Measurements from ENCODE around the gene RTN4RL1.

The RTN4RL1 gene

DNA sequence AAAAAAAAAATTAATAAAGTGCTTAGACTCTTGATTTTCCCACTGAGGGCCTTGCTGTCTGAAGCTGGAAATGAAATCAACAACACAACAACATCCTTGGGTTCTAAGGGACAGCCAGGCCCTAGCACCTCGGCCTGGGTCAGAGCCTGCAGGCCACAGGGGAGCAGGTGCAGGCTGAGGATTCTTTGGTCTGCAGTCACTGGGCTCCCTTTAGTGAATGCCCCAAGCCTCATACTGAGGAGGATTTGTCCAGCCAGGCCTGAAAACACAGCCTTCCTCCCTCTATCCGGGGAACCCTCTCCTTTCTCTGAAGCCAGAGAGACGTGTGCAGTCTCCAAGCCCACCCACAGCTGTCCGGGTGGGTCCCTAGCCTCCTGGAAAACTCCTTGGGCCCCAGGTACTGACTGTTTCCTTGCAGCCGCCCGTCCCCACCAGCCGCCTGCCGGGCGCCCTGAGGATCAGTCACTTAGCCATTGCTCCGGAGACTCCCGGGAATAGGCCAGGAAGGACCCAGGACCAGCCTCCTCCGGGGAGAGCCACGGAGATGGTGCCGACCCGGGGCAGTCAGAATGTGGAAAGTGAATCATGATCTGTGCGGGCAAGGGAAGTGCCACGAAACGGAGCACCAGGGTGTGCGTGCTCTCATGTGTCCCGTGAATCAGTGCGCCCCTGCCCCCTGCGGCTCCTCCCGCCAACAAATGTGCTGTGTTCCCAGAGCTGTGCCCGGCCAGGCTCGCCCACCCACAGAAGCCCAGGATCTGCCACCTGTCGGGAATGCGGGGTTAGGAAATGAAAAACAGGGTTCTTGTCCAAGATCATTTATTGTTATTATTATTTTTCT lies 91.0 kb downstream of the RTN4RL1 start:
- Mint-ChIP-seq H3K9me3 (no peaks in the 10 kb centered on the region), H3K27ac (no peak overlapping the region), H3K4me1 (no peaks in the 10 kb centered on the region), H3K4me3 (no peak overlapping the region), H3K36me3 (no peaks in the 10 kb centered on the region), H3K27me3 (no peaks in the 10 kb centered on the region)

DNA sequence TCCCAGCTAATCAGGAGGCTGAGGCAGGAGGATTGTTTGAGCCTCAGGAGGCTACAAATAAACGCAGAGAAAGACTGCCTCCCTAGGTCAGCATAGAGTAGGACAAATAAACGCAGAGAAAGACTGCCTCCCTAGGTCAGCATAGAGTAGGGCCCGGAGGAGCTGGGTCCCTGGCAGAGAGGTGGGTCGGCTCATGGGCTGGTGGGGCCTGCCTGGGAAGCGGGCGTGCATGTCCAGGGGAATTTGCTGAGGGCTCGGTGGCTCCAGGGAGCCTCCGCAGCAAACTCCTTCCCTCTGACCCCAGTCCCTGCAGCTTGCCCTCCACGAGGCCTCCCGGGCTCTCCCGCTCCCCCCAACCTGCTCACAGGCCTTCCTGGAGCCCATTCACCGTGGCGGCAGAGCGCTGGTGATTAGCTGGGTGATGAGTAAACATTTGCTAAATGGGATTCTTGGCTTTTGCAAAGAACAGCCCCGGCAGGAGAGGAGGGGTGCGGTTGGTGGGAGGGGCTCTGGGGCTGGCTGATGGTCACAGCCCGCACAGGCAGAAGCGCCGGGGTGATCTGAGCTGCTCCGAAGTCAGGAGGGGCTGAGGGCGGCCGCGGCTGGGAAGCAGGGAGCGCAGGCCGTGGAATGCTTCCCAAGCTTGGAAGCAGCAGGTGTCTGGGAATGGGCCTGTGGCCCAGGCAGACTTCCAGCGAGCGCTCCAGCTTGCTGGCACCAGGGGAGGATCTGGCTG lies 93.1 kb downstream of the RTN4RL1 start:
- no peak overlapping the region for H3K27ac Mint-ChIP-seq
- H3K36me3 Mint-ChIP-seq, result no peaks in the 10 kb centered on the region

DNA sequence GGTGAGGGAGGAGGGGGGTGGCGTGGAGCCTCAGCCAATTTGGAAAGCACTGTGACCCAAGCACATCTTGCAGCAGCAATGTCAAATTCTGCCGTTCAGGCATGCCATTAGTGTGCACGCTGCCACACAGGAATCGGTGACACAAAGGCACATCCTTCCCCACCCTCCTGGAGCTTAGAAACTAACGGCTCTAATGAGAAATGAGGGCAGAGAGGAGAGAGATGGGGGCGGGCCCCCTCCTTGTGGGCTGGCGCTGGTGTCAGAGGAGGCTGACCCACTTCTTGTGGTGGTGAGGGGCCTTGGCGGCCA lies 94.8 kb downstream of the RTN4RL1 start:
- Mint-ChIP-seq H3K4me1 (no peaks in the 10 kb centered on the region), H3K27ac (no peak overlapping the region), H3K27me3 (no peaks in the 10 kb centered on the region), H3K36me3 (no peaks in the 10 kb centered on the region), H3K9me3 (no peaks in the 10 kb centered on the region), H3K4me3 (no peak overlapping the region)

More for the DNA sequence above, 93.1 kb downstream of the RTN4RL1 start:
- Mint-ChIP-seq H3K27me3 (no peaks in the 10 kb centered on the region), H3K4me1 (no peaks in the 10 kb centered on the region), H3K9me3 (no peaks in the 10 kb centered on the region), H3K4me3 (no peak overlapping the region)

DNA sequence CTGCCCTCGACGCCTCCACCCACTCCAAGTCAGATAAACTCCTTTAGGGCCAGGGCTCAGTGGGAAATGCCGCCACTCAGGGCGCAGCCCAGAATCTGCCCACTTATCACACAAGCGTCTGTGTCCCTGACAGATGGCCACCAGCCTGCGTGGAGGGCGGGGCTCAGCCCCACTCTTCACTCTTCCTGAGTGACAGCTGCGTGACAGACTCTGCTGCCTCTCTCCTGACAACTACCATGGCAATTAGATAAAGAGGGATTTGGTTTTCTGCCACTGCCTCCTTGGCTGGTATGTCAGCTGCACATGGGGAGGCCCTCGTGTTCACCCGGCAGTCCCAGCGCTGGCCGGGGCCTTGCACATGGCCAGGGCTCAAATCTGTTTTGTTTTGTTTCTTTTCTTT lies 96.2 kb downstream of the RTN4RL1 start:
- no peaks in the 10 kb centered on the region for H3K27me3 Mint-ChIP-seq
- no peak overlapping the region for H3K27ac Mint-ChIP-seq
- H3K4me3 Mint-ChIP-seq, result no peak overlapping the region
- H3K4me1 Mint-ChIP-seq, result no peaks in the 10 kb centered on the region
- H3K9me3 Mint-ChIP-seq, result no peaks in the 10 kb centered on the region
- no peaks in the 10 kb centered on the region for H3K36me3 Mint-ChIP-seq

DNA sequence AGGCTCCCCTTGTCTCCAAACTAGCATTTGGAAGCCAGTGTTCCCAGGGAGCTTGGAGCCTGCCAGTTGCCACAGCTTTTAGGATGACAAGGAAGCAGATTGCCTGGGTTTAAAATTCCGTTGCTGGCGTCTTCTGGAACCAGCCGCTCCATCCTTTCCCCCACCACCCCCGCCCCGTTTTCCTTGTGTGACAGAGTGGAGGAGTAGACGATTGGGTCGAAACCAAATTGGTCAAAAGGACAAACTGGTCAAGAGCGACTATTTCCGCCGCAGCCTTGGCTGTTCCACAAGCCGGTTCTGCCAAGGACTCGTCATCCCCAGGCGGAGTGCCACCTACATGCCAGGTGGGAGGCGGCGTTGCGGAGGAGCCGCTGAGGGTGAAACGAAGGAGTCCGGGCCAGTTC lies 104.2 kb downstream of the RTN4RL1 start:
- Mint-ChIP-seq H3K36me3 (no peaks in the 10 kb centered on the region), H3K9me3 (no peaks in the 10 kb centered on the region), H3K4me1 (no peaks in the 10 kb centered on the region), H3K4me3 (no peak overlapping the region), H3K27me3 (no peaks in the 10 kb centered on the region), H3K27ac (no peak overlapping the region)

DNA sequence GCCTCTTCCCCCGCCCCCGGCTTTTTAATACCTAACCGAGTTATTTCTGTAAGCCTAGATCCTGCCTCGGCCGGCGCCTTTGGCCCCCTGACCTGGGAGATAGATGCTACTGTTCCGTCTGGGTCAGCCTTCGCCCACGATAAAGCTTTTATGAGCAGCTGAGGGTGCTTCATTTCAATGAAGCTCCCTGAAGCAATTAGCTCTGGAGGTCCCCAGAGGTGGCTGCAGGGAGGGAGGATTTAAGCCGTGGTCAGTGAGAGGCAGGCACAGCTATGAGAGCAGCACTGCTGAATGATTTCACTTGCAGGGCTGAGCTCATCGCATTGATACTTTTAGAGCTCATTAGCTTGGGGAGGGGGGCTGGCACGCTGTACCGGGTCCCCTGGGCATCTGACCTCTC lies 105.9 kb downstream of the RTN4RL1 start:
- no peaks in the 10 kb centered on the region for H3K36me3 Mint-ChIP-seq
- no peak overlapping the region for H3K4me3 Mint-ChIP-seq
- H3K4me1 Mint-ChIP-seq, result no peaks in the 10 kb centered on the region
- no peaks in the 10 kb centered on the region for H3K27me3 Mint-ChIP-seq
- no peak overlapping the region for H3K27ac Mint-ChIP-seq
- no peaks in the 10 kb centered on the region for H3K9me3 Mint-ChIP-seq

DNA sequence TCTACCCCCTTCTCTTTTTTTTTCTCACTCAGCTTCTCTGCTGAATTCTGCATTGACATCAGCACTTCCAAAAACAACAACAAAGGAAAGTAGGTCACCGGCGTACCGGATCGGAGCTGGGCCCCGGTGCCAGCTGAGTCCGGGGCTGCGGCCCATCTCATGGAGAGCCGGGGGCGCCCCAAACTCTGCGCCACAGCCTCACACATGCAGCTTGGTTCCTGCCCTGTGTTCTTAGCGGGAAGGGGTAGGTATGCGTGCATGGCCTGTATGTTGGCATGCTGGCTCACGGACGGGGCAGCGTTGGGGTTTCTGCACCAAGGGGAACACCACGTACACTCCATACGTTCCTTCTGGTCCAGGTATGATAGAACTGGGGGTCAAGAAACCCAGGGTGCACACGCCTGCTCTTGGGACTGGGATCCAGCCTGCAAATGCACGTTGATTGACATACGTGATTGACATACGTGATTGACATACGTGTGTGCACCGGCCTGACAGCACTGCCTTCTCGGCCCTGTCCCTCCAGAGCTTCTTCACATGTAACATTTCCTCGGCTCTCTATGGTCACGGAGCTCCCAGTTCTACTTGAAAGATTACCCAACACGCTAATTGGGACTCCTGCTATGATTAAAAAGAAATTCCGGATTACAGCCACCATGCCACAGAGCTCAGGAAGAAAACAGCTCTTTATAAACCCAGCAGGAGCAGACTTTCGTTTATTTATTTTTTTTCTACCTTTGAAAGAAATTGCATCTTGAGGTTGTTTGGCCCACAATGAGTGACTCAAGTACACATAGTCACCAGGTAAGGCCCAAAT lies 106.6 kb downstream of the RTN4RL1 start:
- H3K4me1 Mint-ChIP-seq, result no peaks in the 10 kb centered on the region
- no peaks in the 10 kb centered on the region for H3K36me3 Mint-ChIP-seq
- H3K27me3 Mint-ChIP-seq, result no peaks in the 10 kb centered on the region
- no peaks in the 10 kb centered on the region for H3K9me3 Mint-ChIP-seq
- no peak overlapping the region for H3K27ac Mint-ChIP-seq
- H3K4me3 Mint-ChIP-seq, result no peak overlapping the region

DNA sequence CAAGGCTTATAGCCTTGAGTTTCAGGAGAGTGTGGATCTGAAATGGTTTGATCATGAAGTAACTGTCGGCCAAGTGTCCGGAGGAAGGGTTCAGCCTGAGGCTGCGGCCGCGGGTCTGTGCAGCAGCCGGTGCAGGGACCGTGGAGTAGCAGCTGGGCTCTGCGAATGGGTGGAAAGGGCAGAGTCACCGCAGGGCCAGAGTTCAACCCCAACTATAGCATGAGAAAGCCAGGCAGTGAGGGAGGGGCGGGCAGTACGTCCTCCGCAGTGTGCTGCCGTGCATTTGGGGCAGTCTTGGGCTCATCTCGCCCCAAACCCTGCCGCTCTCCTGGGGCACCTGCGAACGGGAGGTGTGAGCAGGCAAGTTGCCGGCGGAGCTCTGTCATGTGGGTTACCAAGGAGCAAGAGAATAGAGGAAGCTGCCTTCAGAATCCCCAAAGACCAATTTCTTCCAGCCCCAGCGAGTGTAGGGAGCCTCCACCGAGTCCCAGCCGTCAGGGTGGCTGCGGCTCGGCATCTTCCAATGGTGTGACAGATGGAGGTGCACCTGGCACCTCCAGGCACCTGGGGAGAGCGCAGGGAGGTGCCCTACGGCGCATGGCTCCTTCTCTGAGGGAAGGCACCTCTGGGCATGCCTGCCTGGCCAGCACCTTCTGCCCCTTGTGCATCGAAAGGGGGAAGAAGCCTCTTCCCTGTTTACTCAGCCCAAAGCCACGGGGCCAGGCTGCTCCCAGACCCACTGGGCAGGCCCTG lies 108.0 kb downstream of the RTN4RL1 start:
- Mint-ChIP-seq H3K4me1 (no peaks in the 10 kb centered on the region), H3K27me3 (no peaks in the 10 kb centered on the region), H3K36me3 (no peaks in the 10 kb centered on the region), H3K4me3 (no peak overlapping the region), H3K9me3 (no peaks in the 10 kb centered on the region), H3K27ac (no peak overlapping the region)

DNA sequence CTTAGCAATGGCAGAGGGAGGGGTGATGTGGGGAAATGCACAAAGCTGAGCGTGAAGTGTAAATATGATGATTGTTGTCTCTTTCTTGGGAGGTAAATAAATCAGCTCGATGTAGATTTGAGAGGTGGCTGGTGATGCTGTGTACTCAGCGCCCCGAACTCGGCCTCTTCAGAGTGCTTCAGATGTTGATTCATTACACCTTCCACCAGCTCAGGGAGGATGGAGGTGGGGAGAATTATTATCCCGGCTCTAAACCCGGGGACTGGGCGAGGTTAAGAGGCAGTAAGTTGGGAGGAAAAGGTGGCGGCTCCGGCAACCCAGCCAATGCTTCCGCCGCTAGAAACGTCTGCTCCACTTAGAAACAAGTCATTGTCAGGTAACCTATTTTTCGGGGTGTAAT lies 108.8 kb downstream of the RTN4RL1 start:
- Mint-ChIP-seq H3K27me3 (peaks cover 4% of the 10 kb centered on the region), H3K36me3 (no peaks in the 10 kb centered on the region), H3K27ac (no peak overlapping the region), H3K4me1 (no peaks in the 10 kb centered on the region), H3K9me3 (no peaks in the 10 kb centered on the region), H3K4me3 (no peak overlapping the region)

DNA sequence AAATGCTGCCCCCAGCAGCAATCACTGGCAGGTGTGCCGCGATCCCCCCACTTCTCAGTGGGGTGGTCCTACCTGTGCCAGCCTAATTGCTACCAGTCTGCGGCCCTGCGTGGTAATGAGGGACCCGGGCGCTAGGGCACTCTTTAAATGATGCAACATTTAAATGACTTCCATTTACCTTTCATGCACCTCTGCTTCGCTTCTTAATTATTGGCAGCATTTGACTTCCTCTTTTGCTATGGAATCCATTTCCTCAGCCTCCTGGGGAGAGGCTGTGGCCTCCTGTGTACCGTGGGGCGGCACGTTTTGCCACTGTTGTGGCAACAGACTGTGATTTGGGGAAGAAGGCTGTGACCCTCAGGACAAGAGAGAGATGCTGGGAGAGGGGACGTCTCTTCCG lies 109.2 kb downstream of the RTN4RL1 start:
- no peaks in the 10 kb centered on the region for H3K36me3 Mint-ChIP-seq
- H3K27me3 Mint-ChIP-seq, result peaks cover 4% of the 10 kb centered on the region
- H3K4me3 Mint-ChIP-seq, result no peak overlapping the region
- no peaks in the 10 kb centered on the region for H3K4me1 Mint-ChIP-seq
- no peak overlapping the region for H3K27ac Mint-ChIP-seq
- H3K9me3 Mint-ChIP-seq, result no peaks in the 10 kb centered on the region

DNA sequence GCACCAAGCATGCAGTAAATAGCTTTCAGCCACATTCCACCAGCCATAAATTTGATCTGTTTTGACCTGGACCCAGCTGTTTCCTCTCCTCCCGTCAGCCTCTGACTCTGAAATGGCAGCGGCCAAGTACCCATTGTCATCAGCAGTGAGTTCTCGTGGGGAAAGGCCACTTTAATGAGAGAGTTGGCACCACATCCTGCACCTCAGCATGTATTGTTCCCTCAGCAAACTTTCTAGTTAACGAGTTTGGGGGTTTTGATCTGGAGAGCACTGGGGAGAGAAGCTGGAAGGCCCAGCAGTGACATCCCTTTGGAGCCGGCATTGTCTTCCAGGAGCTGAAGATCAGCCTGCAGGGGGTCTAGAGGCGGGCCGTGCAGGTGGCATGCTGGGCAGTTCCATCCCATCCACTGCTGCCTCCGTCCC lies 110.5 kb downstream of the RTN4RL1 start:
- H3K27ac Mint-ChIP-seq, result no peak overlapping the region
- H3K27me3 Mint-ChIP-seq, result peaks cover 7% of the 10 kb centered on the region
- no peaks in the 10 kb centered on the region for H3K4me1 Mint-ChIP-seq
- no peak overlapping the region for H3K4me3 Mint-ChIP-seq
- H3K9me3 Mint-ChIP-seq, result no peaks in the 10 kb centered on the region
- no peaks in the 10 kb centered on the region for H3K36me3 Mint-ChIP-seq

DNA sequence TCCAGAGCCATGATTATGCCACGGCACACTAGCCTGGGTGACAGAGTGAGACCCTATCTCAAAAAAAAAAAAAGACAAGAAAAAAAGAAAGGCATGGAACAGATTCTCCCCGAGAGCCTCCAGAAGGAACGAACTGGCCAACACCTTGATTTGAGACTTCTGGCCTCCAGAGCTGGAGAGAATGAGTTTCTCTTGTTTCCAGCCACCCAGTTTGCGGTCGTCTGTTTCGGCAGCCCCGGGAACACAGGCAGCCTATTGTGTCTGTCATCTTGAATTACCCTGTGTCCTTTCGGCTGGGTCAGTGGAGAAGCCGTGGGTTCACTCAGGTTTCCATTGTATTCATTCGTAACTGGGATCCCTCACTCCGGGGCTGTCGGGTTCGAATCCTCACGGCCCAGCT lies 111.4 kb downstream of the RTN4RL1 start:
- H3K27ac Mint-ChIP-seq, result no peak overlapping the region
- no peak overlapping the region for H3K4me3 Mint-ChIP-seq
- no peaks in the 10 kb centered on the region for H3K9me3 Mint-ChIP-seq
- no peaks in the 10 kb centered on the region for H3K36me3 Mint-ChIP-seq
- peaks cover 15% of the 10 kb centered on the region for H3K27me3 Mint-ChIP-seq
- peaks cover 5% of the 10 kb centered on the region for H3K4me1 Mint-ChIP-seq

DNA sequence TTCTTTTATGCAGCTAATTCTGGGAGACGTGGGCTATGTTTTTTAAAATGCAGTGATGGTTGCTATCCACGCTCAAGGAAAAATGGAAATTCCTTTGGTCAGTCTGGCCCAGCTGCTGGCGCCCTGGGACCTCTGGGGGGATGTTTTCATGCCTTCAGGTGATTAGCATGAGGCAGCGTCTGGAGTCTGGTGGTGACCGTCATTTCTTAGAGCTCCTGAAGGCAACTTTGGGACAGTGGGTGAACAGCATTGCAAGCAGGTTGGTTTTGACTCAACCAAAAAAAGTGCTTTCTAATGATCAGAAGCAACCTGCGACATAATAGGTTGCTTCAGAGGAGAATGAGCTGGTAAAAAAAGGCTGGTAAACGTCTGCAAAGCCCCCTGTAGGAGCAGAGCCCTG lies 113.0 kb downstream of the RTN4RL1 start:
- no peak overlapping the region for H3K27ac Mint-ChIP-seq
- H3K27me3 Mint-ChIP-seq, result peaks cover 16% of the 10 kb centered on the region
- H3K36me3 Mint-ChIP-seq, result no peaks in the 10 kb centered on the region
- H3K4me3 Mint-ChIP-seq, result no peak overlapping the region
- no peaks in the 10 kb centered on the region for H3K9me3 Mint-ChIP-seq
- peaks cover 6% of the 10 kb centered on the region for H3K4me1 Mint-ChIP-seq

DNA sequence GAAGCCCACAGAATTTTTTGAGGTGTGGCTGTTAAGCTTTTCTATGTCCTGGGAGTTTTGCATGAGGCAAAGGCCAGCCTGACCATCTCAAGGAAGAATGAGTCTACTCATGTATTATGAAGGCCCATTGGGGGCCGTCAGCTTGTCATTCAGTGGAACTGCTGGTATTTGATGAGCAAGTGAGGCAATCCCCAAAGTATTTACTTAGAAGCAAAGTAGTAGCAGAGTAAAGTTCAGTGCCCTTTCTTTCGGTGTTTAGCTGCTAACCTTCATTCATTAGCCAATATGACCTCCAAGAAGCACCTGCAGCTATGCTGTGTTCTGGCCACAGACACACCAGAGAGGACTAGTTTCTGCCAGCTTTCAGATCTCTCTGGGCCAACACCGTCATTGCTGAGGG lies 115.1 kb downstream of the RTN4RL1 start:
- Mint-ChIP-seq H3K27ac (no peak overlapping the region), H3K36me3 (no peaks in the 10 kb centered on the region), H3K4me3 (no peak overlapping the region), H3K9me3 (no peaks in the 10 kb centered on the region), H3K4me1 (peaks cover 12% of the 10 kb centered on the region), H3K27me3 (peaks cover 25% of the 10 kb centered on the region)

DNA sequence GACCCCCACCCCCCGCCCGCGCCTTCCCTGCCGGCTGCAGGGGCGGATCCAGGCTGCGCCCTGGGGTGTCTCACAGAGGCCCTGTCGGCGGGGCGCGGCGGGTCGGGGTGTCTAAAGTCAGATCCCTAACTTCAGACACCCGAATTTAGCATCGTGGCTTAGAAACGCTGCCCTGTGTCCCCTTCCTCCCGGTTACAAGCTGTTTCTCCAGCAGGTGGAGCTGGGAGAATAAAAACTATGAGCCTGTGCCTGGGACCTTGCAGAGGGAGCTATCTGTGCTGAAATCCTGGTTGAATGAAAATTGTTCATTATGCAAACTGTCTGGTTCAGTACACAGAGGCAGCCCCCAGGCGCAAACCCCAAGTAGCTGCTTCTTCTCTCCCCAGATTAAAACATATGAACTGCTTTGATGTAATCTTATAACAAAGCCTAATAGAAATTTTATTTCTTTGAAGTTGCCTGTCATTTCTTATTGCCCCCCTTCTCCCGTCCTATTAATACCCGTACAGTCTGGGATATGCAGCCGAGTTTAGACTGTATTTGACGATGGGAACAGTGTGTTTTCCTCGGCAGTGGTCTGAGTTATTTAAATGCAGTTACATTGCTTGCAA lies 116.3 kb downstream of the RTN4RL1 start:
- Mint-ChIP-seq H3K4me1 (peaks cover 12% of the 10 kb centered on the region), H3K9me3 (no peaks in the 10 kb centered on the region), H3K27ac (no peak overlapping the region), H3K4me3 (peak overlapping the region; percentile 72), H3K27me3 (peaks cover 25% of the 10 kb centered on the region), H3K36me3 (no peaks in the 10 kb centered on the region)

Measured in activated naive CD4-positive, alpha-beta T cell treated with anti-CD3 and anti-CD28 coated beads, Interleukin-2, amount 50 U/mL, for 24 hours (primary cell).